IMR-90 (cell line): Measurements from ENCODE around the gene CMAS.

Experiments
- CEBPB ChIP-seq: IDR thresholded peaks from 2 replicates; pipeline ENCODE4 v1.6.1; 2012; ENCODE audit warnings: low read depth, low read length, improper control_type of control experiment
- POLR2A ChIP-seq: IDR thresholded peaks from 2 replicates; pipeline ENCODE4 v1.6.1; 2012; ENCODE audit warnings: mild to moderate bottlenecking, low read depth, low read length
- RAD21 ChIP-seq: IDR thresholded peaks from 2 replicates; pipeline ENCODE4 v1.6.1; 2012; ENCODE audit warnings: low read length, improper control_type of control experiment
- TF ChIP-seq, protein P1 (sequence below): conservative IDR thresholded peaks from 2 replicates; pipeline ENCODE4 v1.5.1; 2012; ENCODE audit warnings: mild to moderate bottlenecking, low read depth, low read length, improper control_type of control experiment

- TF ChIP-seq, protein P1, sequence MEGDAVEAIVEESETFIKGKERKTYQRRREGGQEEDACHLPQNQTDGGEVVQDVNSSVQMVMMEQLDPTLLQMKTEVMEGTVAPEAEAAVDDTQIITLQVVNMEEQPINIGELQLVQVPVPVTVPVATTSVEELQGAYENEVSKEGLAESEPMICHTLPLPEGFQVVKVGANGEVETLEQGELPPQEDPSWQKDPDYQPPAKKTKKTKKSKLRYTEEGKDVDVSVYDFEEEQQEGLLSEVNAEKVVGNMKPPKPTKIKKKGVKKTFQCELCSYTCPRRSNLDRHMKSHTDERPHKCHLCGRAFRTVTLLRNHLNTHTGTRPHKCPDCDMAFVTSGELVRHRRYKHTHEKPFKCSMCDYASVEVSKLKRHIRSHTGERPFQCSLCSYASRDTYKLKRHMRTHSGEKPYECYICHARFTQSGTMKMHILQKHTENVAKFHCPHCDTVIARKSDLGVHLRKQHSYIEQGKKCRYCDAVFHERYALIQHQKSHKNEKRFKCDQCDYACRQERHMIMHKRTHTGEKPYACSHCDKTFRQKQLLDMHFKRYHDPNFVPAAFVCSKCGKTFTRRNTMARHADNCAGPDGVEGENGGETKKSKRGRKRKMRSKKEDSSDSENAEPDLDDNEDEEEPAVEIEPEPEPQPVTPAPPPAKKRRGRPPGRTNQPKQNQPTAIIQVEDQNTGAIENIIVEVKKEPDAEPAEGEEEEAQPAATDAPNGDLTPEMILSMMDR: no peak
- TF ChIP-seq CEBPB (no peak), RAD21 (no peak), POLR2A (no peak)
Observed at GRCh38 chr12:22064968-22065367, 18.9 kb downstream of the CMAS start.
